ENCODE data around the gene CDK8. TPM values are rescaled to one million over a fixed set of nuclear protein-coding genes. Genes with fewer than 3 reads are reported as not detected.

CDK8 gene
- total and polyA plus RNA-seq, 2 donors (not counting 3 experiments of a cell fraction or from before 2014, with no cell fraction given), result 12.2 to 13.3 TPM

- dilution Hi-C loops (cut with MboI; ENCODE audit: extremely low pct_ligation_motif_present, low sequenced_read_pairs), result no loop called here
- CTCF ChIA-PET, result no interaction called here
Observed at GRCh38 chr13:26344980-26345379, 91.1 kb downstream of the CDK8 start.

GRCh38 chr13:26348966-26349365 is 95.0 kb downstream of the CDK8 start:
- H3K79me2 ChIP-seq (ENCODE audit: control insufficient read depth, insufficient read depth, low read length), result no peaks in the 10 kb centered on the region
- ChIA-PET POLR2A (no interaction called here), CTCF (no interaction called here)
- FAIRE-seq (no peak), DNase-seq (ENCODE audit: low read depth, low spot score) (no peak)
- no peak overlapping the region for H2AFZ ChIP-seq (ENCODE audit: low read depth, low read length)
- no TSS peak for BruUV-seq (replicated peaks)
- H3K27me3 ChIP-seq (ENCODE audit: control insufficient read depth in 2 of 2, insufficient read depth in 2 of 2, low read length in 2 of 2), result no peaks in the 10 kb centered on the region
- no peaks in the 10 kb centered on the region for H4K20me1 ChIP-seq (replicated peaks; ENCODE audit: control insufficient read depth, extremely low read depth, insufficient read depth, low read length)
- H3K9me1 ChIP-seq (replicated peaks; ENCODE audit: control insufficient read depth, extremely low read depth, insufficient read depth, low read length), result no peaks in the 10 kb centered on the region
- no peak overlapping the region for H3K9ac ChIP-seq (replicated peaks; ENCODE audit: extremely low read depth, insufficient read depth, low read length)
- intact Hi-C loops (cut with micrococcal nuclease), result no loop called here
- no peaks in the 10 kb centered on the region for H3K36me3 ChIP-seq (ENCODE audit: control insufficient read depth in 2 of 2, extremely low read depth in 1 of 2, insufficient read depth in 2 of 2, low read length in 2 of 2)
- no peak overlapping the region for H3K4me2 ChIP-seq (ENCODE audit: insufficient read depth, low read length)
- no peaks in the 10 kb centered on the region for H3K4me1 ChIP-seq (ENCODE audit: control insufficient read depth, extremely low read depth, insufficient read depth, low read length)
- H3K27ac ChIP-seq (ENCODE audit: insufficient read depth, low read depth, low read length), result no peak overlapping the region
- TF ChIP-seq CTCF (IDR thresholded peaks at IDR 0.05; ENCODE audit: extremely low read depth in 1 of 2, insufficient read depth in 1 of 2, low read depth in 1 of 2, low read length in 2 of 2) (no peak), GATA2 (IDR thresholded peaks at IDR 0.05; ENCODE audit: insufficient read depth, insufficient read length, low read depth, low read length) (no peak), POLR2A (IDR thresholded peaks at IDR 0.05; ENCODE audit: low read depth, low read length) (no peak), MYC (IDR thresholded peaks at IDR 0.05; ENCODE audit: low read depth, low read length) (no peak), MAX (IDR thresholded peaks at IDR 0.05; ENCODE audit: insufficient read depth, insufficient read length) (no peak), EZH2 (IDR thresholded peaks at IDR 0.05; ENCODE audit: borderline replicate concordance, low read depth, low read length, severe bottlenecking) (no peak), JUN (IDR thresholded peaks at IDR 0.05; ENCODE audit: borderline replicate concordance, insufficient read depth, insufficient read length, low read depth) (no peak), FOS (IDR thresholded peaks at IDR 0.05; ENCODE audit: borderline replicate concordance, insufficient read depth, low read length) (no peak), POLR2AphosphoS5 (IDR thresholded peaks at IDR 0.05; ENCODE audit: insufficient read depth, low read depth, low read length) (no peak)
- H3K4me3 ChIP-seq (replicated peaks in 1 of 3; ENCODE audit: insufficient read depth in 1 of 3, low read depth in 1 of 3, low read length in 3 of 3), result no peak overlapping the region
- H3K9me3 ChIP-seq (replicated peaks; ENCODE audit: control insufficient read depth, insufficient read depth, low read length), result no peaks in the 10 kb centered on the region
- dilution Hi-C loops (cut with MboI; ENCODE audit: extremely low pct_ligation_motif_present, low sequenced_read_pairs), result no loop called here

More at GRCh38 chr13:26344980-26345379, 91.1 kb downstream of the CDK8 start:
- Histone ChIP-seq H3K79me2 (ENCODE audit: control insufficient read depth, insufficient read depth, low read length) (no peaks in the 10 kb centered on the region), H2AFZ (ENCODE audit: low read depth, low read length) (no peak overlapping the region), H4K20me1 (replicated peaks; ENCODE audit: control insufficient read depth, extremely low read depth, insufficient read depth, low read length) (no peaks in the 10 kb centered on the region), H3K36me3 (ENCODE audit: control insufficient read depth in 2 of 2, extremely low read depth in 1 of 2, insufficient read depth in 2 of 2, low read length in 2 of 2) (no peaks in the 10 kb centered on the region), H3K27me3 (ENCODE audit: control insufficient read depth in 2 of 2, insufficient read depth in 2 of 2, low read length in 2 of 2) (no peaks in the 10 kb centered on the region), H3K4me1 (ENCODE audit: control insufficient read depth, extremely low read depth, insufficient read depth, low read length) (no peaks in the 10 kb centered on the region), H3K9me3 (replicated peaks; ENCODE audit: control insufficient read depth, insufficient read depth, low read length) (no peaks in the 10 kb centered on the region), H3K27ac (ENCODE audit: insufficient read depth, low read depth, low read length) (no peak overlapping the region), H3K4me2 (ENCODE audit: insufficient read depth, low read length) (no peak overlapping the region), H3K9me1 (replicated peaks; ENCODE audit: control insufficient read depth, extremely low read depth, insufficient read depth, low read length) (no peaks in the 10 kb centered on the region), H3K9ac (replicated peaks; ENCODE audit: extremely low read depth, insufficient read depth, low read length) (no peak overlapping the region), H3K4me3 (replicated peaks in 1 of 3; ENCODE audit: insufficient read depth in 1 of 3, low read depth in 1 of 3, low read length in 3 of 3) (no peak overlapping the region)
- no peak for DNase-seq (ENCODE audit: low read depth, low spot score)
- intact Hi-C loops (cut with micrococcal nuclease), result no loop called here
- no TSS peak for BruUV-seq (replicated peaks)
- TF ChIP-seq MYC (IDR thresholded peaks at IDR 0.05; ENCODE audit: low read depth, low read length), result no peak
- no peak for TF ChIP-seq JUN (IDR thresholded peaks at IDR 0.05; ENCODE audit: borderline replicate concordance, insufficient read depth, insufficient read length, low read depth)
- no peak for TF ChIP-seq MAX (IDR thresholded peaks at IDR 0.05; ENCODE audit: insufficient read depth, insufficient read length)
- TF ChIP-seq FOS (IDR thresholded peaks at IDR 0.05; ENCODE audit: borderline replicate concordance, insufficient read depth, low read length), result no peak
- no peak for TF ChIP-seq POLR2AphosphoS5 (IDR thresholded peaks at IDR 0.05; ENCODE audit: insufficient read depth, low read depth, low read length)
- TF ChIP-seq GATA2 (IDR thresholded peaks at IDR 0.05; ENCODE audit: insufficient read depth, insufficient read length, low read depth, low read length), result no peak
- POLR2A ChIA-PET, result no interaction called here
- FAIRE-seq, result no peak
